ELR (cell line): Measurements from ENCODE around the gene CCDC197.
A peak's percentile ranks its signal among the peaks of the same experiment; 100 is the strongest.

Source experiments
- DNase-seq: peaks from one replicate; pipeline ENCODE4 v3.0.0-alpha.2; 2015; ENCODE audit warnings: low read depth

CCDC197 gene

DNA sequence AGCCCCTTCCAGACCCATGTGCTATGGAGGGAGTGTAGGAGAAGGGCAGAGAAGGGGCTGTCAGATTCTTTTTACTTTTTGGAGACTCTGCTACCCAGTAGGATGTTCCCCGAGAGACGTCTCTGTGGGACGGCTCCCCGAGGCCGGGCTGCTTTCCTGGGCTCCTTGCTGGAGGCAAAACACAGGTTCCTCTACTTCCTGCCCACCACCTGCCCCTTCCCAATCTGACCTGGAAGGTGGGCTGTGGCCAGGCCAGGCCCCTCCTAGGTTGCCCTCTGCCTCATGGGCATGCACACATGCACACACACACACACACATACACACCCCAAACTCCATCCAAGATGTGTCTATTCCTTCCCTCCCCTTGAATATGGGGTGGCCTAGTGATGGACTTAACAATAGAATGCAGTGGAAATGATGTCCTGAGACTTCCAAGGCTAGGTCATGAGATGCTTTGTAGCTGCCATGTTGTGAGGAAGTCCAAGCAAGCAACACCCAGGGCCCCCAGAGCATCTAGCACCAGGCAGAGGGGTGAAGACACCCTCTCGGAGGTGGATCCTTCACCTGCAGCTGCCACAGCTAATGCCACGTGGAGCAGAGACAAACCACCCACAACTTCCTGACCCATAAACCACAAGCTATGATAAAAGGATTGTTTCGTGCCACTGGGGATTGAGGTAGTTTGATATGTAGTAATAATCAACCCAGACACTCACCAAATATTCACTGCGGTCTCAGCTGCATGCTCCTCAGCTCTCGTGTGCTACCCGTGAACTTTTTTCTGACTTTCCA, 19.1 kb upstream of the CCDC197 start:
- no peak for DNase-seq

DNA sequence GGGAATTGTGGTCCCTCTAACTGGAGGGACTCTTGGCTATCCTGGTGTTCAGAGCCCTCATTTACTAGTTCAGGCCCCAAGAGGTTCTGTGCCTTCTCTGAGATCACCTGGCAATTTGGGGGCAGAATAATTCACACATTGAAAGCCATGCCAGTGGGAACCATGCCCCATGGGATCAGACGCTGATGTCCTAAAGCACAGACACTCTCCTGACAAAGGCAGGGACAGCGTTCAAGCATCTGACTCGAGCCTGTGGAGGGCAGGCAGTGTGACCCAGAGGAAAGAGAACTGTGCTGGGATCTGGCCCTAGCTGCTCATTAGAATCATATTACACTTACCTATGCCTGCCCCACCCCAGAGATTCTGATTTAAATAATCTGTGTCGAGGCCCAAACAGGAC, 18.4 kb upstream of the CCDC197 start:
- no peak for DNase-seq

- no peak for DNase-seq
Measured at GRCh38 chr14:93980456-93981201, 16.5 kb upstream of the CCDC197 start.

GRCh38 chr14:93981316-93982229, 15.5 kb upstream of the CCDC197 start:
- no peak for DNase-seq

- DNase-seq = no peak
Measured at GRCh38 chr14:93982230-93983007, 14.7 kb upstream of the CCDC197 start.

DNA sequence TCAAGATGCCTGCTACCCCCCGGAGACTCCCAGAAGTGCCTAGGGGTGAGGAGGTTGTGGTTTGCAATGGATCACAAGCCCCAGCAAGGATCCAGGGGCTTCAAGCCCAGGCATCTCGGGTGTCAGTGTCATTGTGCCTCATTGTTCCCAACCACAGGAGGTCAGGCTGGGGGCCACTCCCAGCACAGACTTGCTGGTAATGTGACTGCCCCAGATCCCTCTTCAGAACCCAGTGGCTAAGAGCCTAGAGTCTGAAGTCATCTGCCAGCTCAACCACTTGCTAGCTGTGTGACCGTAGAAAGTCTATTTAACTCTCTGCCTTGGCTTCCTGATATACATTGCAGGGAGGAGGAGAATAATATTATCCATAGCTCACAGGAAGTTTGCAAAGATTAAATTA, 13.0 kb upstream of the CCDC197 start:
- DNase-seq = peak; percentile 68

- DNase-seq = peak; percentile 84
Measured at GRCh38 chr14:93984987-93985410, 12.1 kb upstream of the CCDC197 start.

DNA sequence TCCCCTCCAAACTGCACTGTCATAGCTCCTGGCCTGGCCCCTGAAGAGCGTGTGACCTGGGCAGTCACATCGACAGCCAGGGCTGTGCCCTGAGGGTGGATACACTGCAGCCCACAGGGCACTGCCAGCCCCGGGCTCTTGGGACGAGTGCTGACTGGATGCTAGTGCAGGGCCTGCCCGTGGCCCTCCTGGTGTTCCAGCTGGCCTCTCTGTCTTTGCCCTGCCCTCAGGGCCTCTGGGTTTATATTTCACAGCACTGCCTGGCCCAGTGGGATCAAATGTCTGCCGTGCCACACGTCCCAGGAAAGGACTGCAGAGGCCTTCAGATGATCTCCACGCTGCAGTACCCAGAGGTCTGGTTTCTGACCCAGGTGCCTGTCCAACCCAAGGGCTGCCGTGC, 10.1 kb upstream of the CCDC197 start:
- no peak for DNase-seq

DNA sequence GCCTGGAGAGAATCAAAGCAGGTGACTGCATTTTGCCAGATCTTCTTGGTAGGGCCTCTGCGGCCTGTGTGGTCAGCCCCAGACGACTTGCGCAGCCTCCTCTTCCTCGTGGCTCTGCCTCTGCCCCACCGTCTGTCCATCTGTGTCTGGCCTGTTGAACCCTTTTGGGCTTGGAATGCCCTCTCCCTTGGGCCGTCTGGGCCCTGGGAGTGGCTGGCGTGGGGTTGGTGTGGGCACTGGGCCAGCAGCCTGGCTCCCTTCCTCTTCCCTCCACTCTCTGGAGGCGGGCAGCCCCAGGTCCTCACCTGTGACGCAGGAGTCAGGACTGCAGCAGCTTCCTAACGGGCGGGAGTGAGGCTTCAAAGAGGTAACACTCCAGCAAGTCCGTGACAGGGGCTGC, 9.7 kb upstream of the CCDC197 start:
- no peak for DNase-seq

DNA sequence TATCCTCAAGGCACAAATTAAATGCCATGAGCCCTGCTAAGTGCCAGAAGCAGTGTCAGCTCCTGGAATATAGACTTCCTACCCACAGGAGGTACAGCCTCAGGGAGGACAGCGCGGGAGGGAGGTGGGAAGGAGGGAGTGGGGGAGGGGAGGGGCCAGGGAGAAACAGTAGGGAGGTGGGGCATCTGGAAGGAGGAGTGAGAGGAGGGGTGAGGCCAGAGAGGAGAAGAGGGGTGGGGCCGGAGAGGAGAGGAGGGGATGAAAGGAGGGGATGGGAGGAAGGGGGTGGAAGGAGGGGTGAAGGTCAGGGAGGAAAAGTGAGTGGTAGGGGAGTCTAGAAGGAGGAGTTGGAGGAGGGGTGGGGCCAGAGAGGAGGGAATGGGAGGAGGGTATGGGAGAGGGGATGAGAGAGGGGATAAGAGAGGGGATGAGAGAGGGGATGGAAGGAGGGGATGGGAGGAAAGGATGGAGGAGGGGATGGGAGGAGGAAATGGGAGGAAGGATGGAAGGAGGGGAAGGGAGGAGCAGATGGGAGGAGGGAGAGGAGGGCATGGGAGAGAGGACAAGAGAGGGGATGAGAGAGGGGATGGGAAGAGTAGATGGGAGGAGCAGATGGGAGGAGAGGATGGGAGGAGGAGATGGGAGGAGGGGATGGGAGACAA, 9.2 kb upstream of the CCDC197 start:
- DNase-seq = no peak

DNA sequence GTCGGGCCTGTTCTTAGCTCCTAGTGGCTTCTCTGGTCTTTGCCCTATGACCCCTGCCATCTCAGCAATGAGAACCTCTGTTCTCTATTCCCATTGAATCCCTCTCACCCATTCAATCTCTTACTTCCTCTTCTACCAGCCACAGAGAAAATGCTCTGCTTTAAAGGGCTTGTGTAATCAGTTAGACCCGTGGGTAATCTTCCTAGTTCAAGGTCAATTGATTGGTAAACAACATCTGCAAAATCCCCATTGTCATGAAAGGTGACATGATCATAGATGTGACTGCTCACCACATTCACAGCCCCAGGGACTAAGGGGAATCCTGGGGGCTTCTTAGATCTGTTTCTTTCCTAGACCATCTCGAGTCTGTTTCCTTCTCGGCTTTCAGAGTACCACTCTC, 7.2 kb upstream of the CCDC197 start:
- DNase-seq = no peak

- DNase-seq = no peak
Measured at GRCh38 chr14:93991212-93991611, 5.9 kb upstream of the CCDC197 start.

DNA sequence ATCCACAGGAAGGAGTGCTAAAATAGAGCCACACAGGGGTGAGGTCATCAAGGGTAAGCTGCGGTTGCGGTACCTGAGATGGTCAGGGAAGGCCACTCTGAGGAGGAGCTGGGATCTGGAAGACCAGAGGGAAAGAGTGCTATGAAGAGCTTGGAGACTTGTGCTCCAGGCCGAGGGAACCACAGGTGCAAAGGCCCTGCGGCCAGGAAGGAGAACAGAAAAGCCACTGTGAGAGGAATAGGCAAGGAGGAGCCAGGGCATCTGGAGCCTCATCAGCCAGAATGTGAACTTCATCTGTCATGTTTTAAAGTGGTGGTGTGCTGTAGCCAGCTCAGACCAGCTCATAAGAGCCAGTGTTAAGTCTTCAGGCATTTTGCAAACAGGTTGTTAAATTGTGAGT, 5.5 kb upstream of the CCDC197 start:
- no peak for DNase-seq

DNA sequence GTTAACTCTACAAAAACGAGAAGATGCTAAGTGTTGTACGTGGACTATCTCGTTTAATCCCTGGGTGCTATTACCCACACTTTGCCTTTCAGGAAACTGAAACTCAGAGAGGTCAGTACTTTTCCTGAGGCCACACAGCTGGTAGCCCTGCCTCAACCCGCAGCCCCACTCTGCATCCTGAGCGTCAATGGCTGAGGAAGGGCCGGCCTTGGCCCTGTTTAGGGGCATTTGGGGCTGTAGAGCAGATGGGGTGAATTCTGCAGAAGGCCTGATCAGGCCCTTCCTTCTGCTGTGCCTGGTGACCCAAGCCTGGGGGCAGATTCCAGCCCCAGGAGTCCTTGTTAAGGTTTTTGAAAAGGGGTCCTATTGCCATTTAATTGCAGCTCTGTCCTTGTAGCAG, 3.7 kb upstream of the CCDC197 start:
- DNase-seq = no peak

DNA sequence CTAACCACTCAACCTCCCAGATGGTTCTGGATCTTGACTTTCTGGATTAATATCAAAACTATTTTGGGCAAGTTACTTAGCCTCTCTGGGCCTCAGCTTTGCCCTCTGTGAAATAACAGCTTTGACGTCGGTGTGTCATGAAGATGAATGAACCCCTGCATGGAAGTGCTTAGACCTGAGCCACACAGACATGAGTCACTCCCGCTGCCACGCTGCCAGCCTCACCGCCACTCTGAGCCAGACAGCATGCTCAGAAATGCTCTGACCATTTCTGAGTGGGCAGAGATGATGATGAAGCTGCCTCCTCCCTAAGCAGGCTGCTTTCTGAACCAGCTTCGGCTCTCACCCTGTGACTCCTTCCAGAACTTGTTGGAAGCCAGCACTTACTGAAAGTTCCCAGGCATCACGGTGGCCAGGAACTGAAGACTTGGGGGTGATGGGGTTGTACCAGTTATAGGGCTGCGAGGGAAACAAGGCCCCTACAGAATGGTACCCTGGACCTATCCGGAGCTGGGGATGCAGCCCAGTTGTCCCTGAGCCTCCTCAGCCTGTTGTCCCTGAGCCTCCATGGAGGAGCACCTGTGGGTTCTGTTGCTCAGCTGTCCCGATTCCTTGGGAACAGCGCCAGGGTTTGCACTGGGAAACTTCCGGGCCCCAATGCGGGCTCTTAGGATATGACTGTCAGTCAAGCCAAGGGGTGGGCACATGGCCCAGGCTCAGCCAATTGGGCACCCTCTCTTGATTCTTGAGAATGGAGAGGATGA, 2.0 kb upstream of the CCDC197 start:
- DNase-seq = peak; percentile 87

DNA sequence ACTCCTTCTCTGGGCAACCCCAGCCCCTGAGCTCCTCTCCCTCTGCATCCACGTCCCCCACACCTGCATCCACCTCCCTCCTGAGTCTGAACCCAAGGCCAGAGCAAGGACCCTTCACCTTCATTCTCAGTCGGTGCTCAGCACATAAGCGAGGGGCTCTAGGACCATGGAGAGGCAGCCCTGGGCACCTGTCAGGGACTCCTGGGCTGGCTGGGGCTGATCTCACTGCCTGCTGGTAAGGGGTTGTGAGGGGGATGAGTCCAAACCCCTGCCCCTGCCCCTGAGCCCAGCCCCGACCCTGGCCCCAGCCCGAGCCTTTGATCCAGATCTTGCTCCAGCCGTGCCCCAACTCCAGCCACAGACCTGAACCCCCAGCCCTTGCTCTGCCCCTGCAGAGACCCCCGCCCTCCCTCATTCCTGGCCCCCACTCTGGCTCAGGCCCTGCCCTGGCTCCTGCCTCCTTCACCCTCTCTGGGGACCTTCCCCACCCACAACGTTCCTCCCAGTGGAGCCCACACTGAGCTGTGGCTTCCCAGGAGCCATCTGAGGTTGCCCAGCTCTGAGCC, 888 bp upstream of the CCDC197 start:
- DNase-seq = no peak

DNA sequence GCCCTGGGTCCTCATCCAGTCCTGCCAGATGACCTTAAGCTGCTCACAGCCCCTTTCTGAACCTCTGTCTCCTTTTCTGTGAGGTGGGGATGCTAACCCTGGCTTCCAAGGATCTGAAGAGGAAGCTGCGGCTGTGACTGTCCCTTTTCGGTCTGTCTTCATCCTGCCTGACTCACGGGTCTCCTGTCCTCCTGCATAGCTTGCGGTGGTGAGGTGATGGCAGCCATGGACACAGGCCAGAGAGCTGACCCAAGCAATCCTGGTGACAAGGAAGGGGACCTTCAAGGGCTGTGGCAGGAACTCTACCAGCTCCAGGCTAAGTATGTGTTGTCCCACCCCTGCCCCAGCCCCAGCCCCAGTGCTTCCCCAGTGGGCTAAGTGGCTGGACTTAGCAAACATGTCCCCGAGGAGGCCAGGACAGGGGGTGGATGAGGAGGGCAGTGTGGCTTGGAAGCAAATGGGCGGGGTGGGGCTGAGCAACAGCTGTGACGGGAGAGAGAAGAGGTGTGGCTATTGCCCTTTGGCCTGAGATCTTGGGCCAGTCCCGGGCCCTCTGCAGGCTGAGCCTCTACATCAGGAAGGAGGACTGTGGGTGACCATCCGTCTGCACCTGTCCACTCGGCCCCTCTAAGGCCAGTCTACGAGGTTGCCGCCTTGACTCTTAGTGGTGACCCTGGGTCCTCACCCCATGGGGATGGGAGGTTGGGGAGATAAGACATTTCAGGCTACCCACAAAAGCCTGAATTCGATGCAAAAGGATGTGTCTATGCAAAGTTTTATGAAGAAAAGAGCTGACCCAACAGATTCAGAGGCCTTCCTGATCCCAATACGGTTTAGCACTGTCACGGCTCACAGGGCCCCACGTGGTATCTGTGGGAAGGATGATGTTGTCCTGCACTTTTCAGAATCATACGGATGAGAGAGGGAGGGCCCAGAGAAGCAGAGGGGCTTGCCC, 1.1 kb downstream of the CCDC197 start:
- DNase-seq = no peak

DNA sequence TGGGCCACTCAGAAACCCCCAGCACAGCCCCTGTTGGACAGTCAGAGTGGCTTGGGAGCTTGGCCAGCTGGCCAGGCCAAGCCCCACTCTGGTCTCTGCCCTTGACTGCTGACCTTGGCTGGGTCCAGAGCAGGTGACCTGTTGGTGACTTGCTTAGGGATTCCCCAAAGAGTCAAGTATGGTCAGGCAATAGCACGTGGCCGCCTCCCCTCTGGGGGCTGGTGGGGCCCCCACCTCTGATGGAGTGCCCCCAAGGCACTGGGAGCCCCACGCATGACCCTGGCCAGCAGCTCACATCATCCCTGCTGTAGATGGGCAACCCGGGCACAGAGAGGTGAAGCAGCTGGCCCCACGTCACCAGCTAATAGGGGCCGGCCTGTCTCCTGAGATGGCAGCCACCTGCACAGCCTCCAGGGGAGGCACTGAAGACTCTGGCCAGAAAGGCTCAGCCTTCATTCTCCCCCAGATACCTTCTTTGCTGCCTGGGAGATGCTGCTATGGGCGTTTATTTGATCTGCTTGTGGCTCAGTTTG, 1.8 kb downstream of the CCDC197 start:
- DNase-seq = no peak

GRCh38 chr14:93999573-93999972, 2.5 kb downstream of the CCDC197 start:
- no peak for DNase-seq
